GM19328 (cell line): Measurements from ENCODE around the gene NHS.

Experiments
- ATAC-seq: cut with Tn5 transposase; IDR thresholded peaks from one replicate; pipeline ENCODE4 v1.9.1; 2021; ENCODE audit warnings: mild to moderate bottlenecking, moderate library complexity; ENCODE audit not compliant: unreplicated experiment

NHS gene

GRCh38 chrX:17656035-17656418 lies 281.0 kb downstream of the NHS start:
- ATAC-seq = no peak

DNA sequence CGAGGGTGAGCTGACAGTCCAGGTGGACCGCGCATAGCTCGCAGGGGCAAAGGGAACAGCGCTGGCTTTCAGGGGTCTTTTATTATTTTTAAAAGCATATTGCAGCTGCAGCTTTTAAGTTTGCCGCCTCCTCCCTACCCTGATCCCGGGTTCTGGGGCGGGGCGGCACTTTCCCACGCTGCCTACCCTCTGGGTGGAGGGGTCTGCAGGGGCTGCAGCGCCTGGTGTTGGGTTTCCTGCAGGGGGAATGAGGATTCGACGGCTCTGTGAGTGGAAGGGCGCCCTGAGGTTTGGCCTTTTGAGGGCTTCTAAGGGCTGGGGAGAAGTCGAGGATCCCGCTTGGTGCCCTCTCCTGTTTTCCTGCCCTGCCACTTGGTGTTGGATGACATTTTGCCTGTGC lies 281.6 kb downstream of the NHS start:
- ATAC-seq = no peak

- ATAC-seq = no peak
Observed at GRCh38 chrX:17662391-17662790, 287.4 kb downstream of the NHS start.

DNA sequence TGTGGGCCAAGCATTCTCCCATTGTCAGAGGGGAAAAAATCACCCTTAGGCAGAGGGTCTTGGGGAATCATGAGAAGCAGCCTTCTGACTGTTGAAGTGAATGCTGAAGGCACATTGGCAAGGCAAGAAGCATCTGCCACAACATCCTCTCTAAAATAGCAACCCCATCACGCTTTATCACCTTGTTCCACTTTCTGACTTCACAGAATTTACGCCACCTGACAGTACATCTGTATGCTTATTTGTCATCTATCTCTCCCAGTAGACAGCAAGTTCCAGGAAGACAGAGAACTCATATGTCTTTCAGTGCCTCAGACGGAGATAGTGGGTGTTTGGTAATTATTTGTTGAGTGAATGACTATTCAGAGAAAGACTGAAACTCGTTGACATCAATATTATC lies 293.9 kb downstream of the NHS start:
- ATAC-seq = no peak

DNA sequence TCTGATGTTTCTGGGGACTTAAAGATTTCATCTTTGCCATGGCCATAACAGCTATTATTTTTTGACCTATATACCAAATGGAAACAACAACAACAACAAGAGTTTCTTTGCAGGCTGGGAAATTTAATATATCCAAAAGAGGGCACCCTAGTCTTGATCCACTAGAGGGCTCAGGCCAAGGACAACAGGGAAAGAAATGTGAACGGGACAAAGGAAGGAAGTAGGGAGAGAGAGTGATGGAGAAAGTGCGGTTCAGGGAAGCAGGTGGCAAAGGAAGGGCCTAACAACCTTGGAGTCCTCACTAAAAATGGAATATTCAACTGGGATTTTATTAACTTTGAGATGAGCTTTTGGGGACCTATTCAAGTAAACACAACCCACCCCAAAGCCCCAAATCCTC lies 294.5 kb downstream of the NHS start:
- ATAC-seq = no peak

GRCh38 chrX:17669891-17670290 lies 294.9 kb downstream of the NHS start:
- ATAC-seq = no peak

- no peak for ATAC-seq
Observed at GRCh38 chrX:17670874-17671273, 295.9 kb downstream of the NHS start.

GRCh38 chrX:17674601-17675000 lies 299.6 kb downstream of the NHS start:
- ATAC-seq = no peak

DNA sequence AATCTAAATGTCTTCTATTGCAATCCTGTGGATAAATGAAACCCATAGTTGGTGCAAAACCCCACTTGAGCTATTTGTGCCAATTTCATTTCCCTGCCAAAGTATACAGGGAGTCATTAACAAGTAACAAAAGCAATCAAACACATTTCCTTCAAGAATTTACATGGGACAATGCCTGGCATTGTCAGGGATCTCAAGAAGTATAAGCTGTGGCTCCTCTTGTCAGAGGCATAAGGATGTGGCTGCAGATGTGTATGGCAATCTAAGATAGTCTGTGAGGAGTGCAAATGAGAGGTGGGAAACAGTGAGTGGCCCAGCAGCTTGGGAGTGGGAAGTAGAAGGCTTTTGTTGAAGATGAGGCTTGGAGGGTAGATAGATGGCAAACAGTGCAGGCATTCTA lies 304.3 kb downstream of the NHS start:
- no peak for ATAC-seq

GRCh38 chrX:17679820-17680219 lies 304.8 kb downstream of the NHS start:
- no peak for ATAC-seq

DNA sequence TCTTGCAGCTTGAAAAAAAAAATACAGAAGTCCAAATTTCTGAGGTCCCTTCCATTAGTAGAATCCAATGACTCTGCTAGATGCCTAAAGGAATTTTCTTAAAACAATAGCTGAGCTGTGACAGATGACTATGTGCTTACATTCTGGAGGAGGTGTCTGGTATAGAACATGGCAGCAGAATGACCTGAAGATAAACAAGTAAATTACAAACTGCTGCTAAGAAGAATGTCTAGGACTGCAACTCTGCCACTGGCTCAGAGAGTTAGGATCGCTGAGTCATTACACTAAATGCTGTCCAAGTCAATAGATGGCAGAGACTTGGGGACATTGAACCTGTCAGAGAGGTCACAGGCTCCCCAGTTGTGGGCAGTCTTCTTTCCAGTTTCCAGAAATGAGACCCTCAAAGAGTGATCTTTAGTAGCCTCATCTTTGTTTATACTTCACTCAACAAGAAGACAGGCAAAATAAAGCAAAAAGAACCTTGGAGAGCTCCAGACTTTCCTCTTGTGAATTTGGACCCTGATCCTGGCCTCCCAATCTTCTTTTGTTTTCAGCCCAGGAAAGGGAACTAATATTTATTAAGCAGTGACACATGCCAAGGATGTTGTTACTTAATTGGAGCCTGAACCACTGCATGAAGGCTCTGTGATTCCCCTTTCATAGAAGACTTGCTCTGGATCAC lies 305.9 kb downstream of the NHS start:
- no peak for ATAC-seq

DNA sequence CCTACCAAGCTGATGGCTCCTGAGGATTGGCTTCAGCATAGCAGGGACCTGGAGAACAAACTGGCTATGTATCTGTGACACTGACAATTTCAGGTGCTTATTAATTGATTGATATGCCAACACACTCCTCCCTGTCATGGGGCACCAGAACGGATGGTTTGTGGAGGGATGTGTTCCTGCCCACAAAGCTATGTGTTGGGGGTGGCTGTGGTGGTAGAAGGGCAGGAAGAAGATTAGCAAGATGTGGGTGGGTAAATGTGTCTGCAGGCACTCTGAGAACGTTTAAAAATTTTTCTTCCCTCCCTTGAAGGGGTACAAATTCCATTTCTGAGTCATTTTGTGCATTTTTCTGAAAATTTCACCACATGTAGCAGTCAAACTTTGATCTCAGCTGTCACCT lies 307.3 kb downstream of the NHS start:
- no peak for ATAC-seq

DNA sequence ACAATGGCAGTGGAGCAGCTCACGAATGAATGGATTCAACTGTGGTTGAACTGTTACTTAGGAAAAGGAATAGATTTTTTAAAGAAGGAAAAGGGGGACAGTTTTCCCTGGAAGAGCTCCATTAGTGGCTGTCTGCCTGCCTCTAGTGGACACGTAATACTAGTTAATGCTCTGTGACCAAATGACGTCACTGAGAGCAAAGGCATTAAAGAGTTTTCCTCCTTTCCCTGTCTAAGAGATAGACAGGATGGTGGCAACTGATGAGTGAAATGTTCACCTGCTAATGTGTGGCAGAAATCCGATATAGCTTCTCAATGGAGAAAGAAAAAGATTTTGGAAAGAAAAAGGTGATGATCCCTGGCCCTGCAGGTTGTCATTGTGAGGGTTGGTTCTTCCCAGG lies 310.0 kb downstream of the NHS start:
- ATAC-seq = no peak

- no peak for ATAC-seq
Observed at GRCh38 chrX:17687648-17688047, 312.6 kb downstream of the NHS start.

DNA sequence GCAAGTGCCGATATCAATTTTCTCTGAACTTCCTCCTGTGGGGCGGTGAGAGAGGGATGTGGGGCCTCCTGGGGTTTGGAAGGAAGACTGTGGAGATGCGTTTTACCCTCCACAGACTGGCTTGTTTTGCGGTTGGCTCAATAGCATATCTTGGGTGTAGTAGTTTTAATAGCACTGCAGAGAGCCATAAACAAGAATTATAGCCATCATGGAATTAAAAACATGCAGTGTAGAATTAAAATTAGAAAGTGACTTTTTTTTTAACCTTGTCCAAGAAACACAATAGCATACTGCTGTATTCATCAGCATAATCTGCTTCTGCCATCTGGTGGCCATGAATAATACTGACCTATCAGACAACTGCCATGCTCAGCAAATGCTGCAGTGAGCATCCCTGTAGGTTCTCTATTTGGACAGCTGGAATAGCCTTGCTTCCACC lies 315.0 kb downstream of the NHS start:
- peak; percentile 83 for ATAC-seq

- ATAC-seq = no peak
Observed at GRCh38 chrX:17692709-17693346, 317.8 kb downstream of the NHS start.

DNA sequence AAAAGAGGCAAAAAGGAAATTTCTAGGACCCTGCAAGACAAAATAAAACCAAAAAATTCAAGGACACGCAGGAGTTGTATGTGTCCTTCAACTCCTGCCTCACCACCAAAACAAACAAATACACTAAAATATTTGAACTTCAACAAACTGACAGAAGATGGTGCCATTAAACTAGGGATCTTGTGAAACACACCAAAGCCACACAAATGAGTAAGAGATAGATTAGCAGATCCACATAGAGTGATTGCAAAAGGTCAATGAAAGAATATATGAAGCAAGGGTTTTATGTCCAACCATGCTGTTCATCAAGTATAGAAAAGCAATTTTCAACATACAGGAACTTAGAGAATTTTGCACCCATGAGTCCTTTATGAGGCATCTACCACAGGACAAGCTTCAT lies 322.2 kb downstream of the NHS start:
- no peak for ATAC-seq

DNA sequence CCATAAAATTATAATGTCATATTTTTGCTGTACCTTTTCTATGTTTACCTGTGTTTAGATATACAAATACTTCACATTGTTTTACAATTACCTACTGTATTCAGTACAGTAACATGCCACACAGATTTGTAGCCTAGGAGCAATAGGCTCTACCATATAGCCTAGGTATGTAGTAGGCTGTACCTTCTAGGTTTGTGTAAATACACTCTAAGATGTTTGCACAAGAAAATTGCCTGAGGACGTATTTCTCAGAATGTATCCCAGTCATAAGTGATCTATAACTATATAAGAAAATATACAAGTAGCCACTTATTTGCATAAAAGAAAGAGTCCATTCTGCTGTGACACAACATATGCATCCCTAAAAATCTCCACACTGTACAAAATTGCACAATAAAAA lies 326.0 kb downstream of the NHS start:
- ATAC-seq = no peak

DNA sequence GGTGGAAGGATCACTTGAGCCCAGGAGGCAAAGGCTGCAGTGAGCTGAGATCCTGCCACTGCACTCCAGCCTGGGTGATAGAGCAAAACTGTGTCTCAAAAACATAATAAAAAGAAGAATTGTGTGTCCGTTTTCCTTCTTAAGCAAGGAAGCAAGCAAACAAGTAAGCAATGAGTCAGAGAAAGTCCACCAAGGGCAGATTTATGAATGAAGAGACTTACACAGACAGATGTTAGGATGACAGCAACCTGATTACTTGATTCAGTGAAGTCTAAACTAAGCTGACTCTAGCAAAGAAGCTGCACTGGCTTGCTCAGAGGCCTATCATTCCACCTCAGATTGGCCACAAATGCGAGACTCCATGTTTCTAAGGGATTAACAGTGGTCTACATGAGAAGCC lies 328.2 kb downstream of the NHS start:
- ATAC-seq = no peak

DNA sequence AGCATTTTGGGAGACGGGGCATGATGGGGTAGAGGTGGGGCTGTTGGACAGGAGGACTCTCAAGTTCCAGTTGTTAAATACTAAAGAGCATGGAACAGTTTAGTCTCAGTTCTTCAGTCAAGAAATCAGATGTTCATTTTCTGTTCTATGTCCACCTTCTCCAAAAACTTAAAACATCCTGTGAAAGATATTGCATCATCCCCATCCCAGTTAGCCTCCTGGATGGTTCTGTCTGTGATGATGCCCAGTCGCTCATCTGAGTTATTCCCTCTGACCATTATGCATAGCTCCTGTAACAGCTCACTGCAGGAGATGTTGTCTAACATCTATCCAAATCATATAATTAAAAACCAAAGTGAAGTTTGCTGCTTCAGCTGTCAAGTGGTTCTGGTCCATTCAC lies 330.2 kb downstream of the NHS start:
- ATAC-seq = no peak

GRCh38 chrX:17706676-17707075 lies 331.7 kb downstream of the NHS start:
- ATAC-seq = no peak

GRCh38 chrX:17707731-17708130 lies 332.7 kb downstream of the NHS start:
- ATAC-seq = no peak

GRCh38 chrX:17710871-17711301 lies 335.9 kb downstream of the NHS start:
- ATAC-seq = no peak
